Inflammatory macrophage treated with lipopolysaccharide for 4 hours (primary cell): Measurements from ENCODE around the gene STAMBP.
"Not testable (repeated sequence)": the region's sequence is repeated elsewhere in the genome, so short reads cannot be mapped to it uniquely, and the experiment has no call there.

Source experiments
- DNase-seq: peaks from one replicate; pipeline ENCODE4 v3.0.0-alpha.2; 2020

Gene STAMBP

GRCh38 chr2:73837847-73838585 is 9.3 kb downstream of the STAMBP start:
- peak; percentile 58 for DNase-seq

- no peak for DNase-seq
Measured at GRCh38 chr2:73838889-73839534, 10.3 kb downstream of the STAMBP start.

- no peak for DNase-seq
Measured at GRCh38 chr2:73839653-73840411, 11.1 kb downstream of the STAMBP start.

GRCh38 chr2:73841912-73842738 is 13.4 kb downstream of the STAMBP start:
- DNase-seq, result no peak

- DNase-seq, result no peak
Measured at GRCh38 chr2:73842739-73843019, 13.9 kb downstream of the STAMBP start.

GRCh38 chr2:73844087-73844486 is 15.3 kb downstream of the STAMBP start:
- no peak for DNase-seq

- DNase-seq, result no peak
Measured at GRCh38 chr2:73850009-73850408, 21.2 kb downstream of the STAMBP start.

GRCh38 chr2:73851274-73851673 is 22.5 kb downstream of the STAMBP start:
- no peak for DNase-seq

- DNase-seq, result peak; percentile 36
Measured at GRCh38 chr2:73852020-73852419, 23.3 kb downstream of the STAMBP start.

- DNase-seq, result no peak
Measured at GRCh38 chr2:73855526-73855925, 26.8 kb downstream of the STAMBP start.

GRCh38 chr2:73856214-73856613 is 27.5 kb downstream of the STAMBP start:
- no peak for DNase-seq

- peak; percentile 16 for DNase-seq
Measured at GRCh38 chr2:73859721-73860586, 31.2 kb downstream of the STAMBP start.

- DNase-seq, result no peak
Measured at GRCh38 chr2:73862987-73863386, 34.2 kb downstream of the STAMBP start.

GRCh38 chr2:73868204-73868978 is 39.6 kb downstream of the STAMBP start:
- DNase-seq, result no peak

GRCh38 chr2:73870084-73870483 is 41.3 kb downstream of the STAMBP start:
- DNase-seq, result no peak

GRCh38 chr2:73877071-73877802 is 48.5 kb downstream of the STAMBP start:
- DNase-seq, result peak; percentile 94

- not testable (repeated sequence) for DNase-seq
Measured at GRCh38 chr2:73877984-73878383, 49.2 kb downstream of the STAMBP start.

GRCh38 chr2:73885406-73885805 is 56.6 kb downstream of the STAMBP start:
- DNase-seq, result no peak

GRCh38 chr2:73886357-73886756 is 57.6 kb downstream of the STAMBP start:
- no peak for DNase-seq

GRCh38 chr2:73887596-73888353 is 59.0 kb downstream of the STAMBP start:
- DNase-seq, result not testable (repeated sequence)
